Measurements from ENCODE around the gene HEXIM1. TPM values are rescaled to one million over a fixed set of nuclear protein-coding genes. Genes with fewer than 3 reads are reported as not detected.

HEXIM1 gene
- total RNA-seq, 2 donors from 2014 or later: 34.5 to 67.1 TPM

GRCh38 chr17:45119964-45120363, 28.3 kb upstream of the HEXIM1 start:
- TF ChIP-seq POLR2A (IDR thresholded peaks at IDR 0.05) (no peak), CTCF (IDR thresholded peaks at IDR 0.05) (no peak), POLR2AphosphoS5 (IDR thresholded peaks at IDR 0.05) (no peak)
- 85% methylated on average over 8 of the region's 8 CpGs for WGBS
- no peaks in the 10 kb centered on the region for H3K27me3 ChIP-seq (replicated peaks; ENCODE audit: insufficient read depth)
- H3K4me3 ChIP-seq: no peak overlapping the region
- intact Hi-C loops (cut with DNase I): loop anchor here (5.0 kb wide), 1 partner anchor 203 kb away; the partner anchor contains the start of gene GFAP
- H3K9me3 ChIP-seq: no peaks in the 10 kb centered on the region
- H3K27ac ChIP-seq: no peak overlapping the region
- H3K36me3 ChIP-seq: no peaks in the 10 kb centered on the region
- no peak for DNase-seq (ENCODE audit: low spot score)
- H3K4me1 ChIP-seq (replicated peaks): no peaks in the 10 kb centered on the region

- no peak overlapping the region for H3K27ac ChIP-seq
- no peak overlapping the region for H3K4me3 ChIP-seq
- no peaks in the 10 kb centered on the region for H3K36me3 ChIP-seq
- H3K9me3 ChIP-seq: no peaks in the 10 kb centered on the region
- DNase-seq (ENCODE audit: low spot score): no peak
- H3K27me3 ChIP-seq (replicated peaks; ENCODE audit: insufficient read depth): no peaks in the 10 kb centered on the region
- intact Hi-C loops (cut with DNase I): no loop called here
- H3K4me1 ChIP-seq (replicated peaks): no peaks in the 10 kb centered on the region
- WGBS: 91% methylated on average over 22 of the region's 22 CpGs
- TF ChIP-seq POLR2A (IDR thresholded peaks at IDR 0.05) (no peak), POLR2AphosphoS5 (IDR thresholded peaks at IDR 0.05) (no peak), CTCF (IDR thresholded peaks at IDR 0.05) (no peak)
Observed at GRCh38 chr17:45120558-45120957, 27.7 kb upstream of the HEXIM1 start.

- TF ChIP-seq CTCF (IDR thresholded peaks at IDR 0.05) (no peak), POLR2AphosphoS5 (IDR thresholded peaks at IDR 0.05) (no peak), POLR2A (IDR thresholded peaks at IDR 0.05) (no peak)
- H3K4me1 ChIP-seq (replicated peaks): no peaks in the 10 kb centered on the region
- no peaks in the 10 kb centered on the region for H3K9me3 ChIP-seq
- DNase-seq (ENCODE audit: low spot score): no peak
- H3K4me3 ChIP-seq: no peak overlapping the region
- H3K27me3 ChIP-seq (replicated peaks; ENCODE audit: insufficient read depth): no peaks in the 10 kb centered on the region
- no peaks in the 10 kb centered on the region for H3K36me3 ChIP-seq
- intact Hi-C loops (cut with DNase I): no loop called here
- 74% methylated on average over 44 of the region's 45 CpGs for WGBS
- no peak overlapping the region for H3K27ac ChIP-seq
Observed at GRCh38 chr17:45121055-45121454, 27.2 kb upstream of the HEXIM1 start.

- Histone ChIP-seq H3K27ac (no peak overlapping the region), H3K4me1 (replicated peaks) (peaks cover 2% of the 10 kb centered on the region), H3K27me3 (replicated peaks; ENCODE audit: insufficient read depth) (no peaks in the 10 kb centered on the region), H3K36me3 (no peaks in the 10 kb centered on the region), H3K4me3 (no peak overlapping the region), H3K9me3 (no peaks in the 10 kb centered on the region)
- TF ChIP-seq CTCF (IDR thresholded peaks at IDR 0.05) (no peak), POLR2A (IDR thresholded peaks at IDR 0.05) (no peak), POLR2AphosphoS5 (IDR thresholded peaks at IDR 0.05) (no peak)
- DNase-seq (ENCODE audit: low spot score): no peak
- intact Hi-C loops (cut with DNase I): no loop called here
- WGBS: 93% methylated on average over 6 of the region's 6 CpGs
Observed at GRCh38 chr17:45123076-45123770, 25.1 kb upstream of the HEXIM1 start.

Data from prostate gland (tissue), 2 donors.